Measurements from ENCODE around the gene TMEM88.
"Not testable (repeated sequence)": the region's sequence is repeated elsewhere in the genome, so short reads cannot be mapped to it uniquely, and the experiment has no call there.

Gene TMEM88

DNA sequence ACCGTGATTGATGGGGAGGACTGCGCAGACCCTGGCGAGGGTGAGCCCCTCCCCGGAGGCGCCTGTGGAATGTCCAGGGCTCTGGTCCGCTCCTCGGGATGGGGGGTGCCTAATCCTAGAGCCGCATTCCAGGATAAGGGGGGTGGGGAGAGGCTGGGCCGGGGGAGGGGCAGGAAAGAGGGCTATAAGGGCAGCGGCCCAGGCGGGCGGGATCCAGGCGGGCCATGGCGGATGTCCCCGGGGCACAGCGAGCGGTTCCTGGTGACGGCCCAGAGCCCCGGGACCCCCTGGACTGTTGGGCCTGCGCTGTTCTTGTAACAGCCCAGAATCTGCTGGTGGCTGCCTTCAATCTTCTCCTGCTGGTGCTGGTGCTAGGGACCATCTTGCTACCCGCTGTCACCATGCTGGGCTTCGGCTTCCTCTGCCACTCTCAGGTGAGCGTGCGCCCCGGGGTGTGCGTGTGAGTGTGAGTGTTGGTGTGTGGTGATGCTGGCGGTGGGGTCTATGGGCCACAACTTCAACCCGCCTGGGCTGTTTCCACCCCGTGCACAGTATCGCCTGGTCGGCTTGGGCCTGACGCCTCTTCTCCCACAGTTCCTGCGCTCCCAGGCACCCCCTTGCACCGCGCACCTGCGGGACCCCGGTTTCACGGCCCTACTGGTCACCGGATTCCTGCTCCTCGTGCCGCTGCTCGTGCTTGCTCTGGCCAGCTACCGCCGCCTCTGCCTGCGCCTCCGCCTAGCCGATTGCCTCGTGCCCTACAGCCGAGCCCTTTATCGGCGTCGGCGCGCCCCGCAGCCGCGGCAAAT is at the start of gene TMEM88:
Gene TMEM88 (plus strand): TSS at position 216 of the 809 bp plus-strand sequence. CDS start 9 bp downstream, at position 225.
- peak in 1 of 2 donors; percentile 39 for DNase-seq

DNA sequence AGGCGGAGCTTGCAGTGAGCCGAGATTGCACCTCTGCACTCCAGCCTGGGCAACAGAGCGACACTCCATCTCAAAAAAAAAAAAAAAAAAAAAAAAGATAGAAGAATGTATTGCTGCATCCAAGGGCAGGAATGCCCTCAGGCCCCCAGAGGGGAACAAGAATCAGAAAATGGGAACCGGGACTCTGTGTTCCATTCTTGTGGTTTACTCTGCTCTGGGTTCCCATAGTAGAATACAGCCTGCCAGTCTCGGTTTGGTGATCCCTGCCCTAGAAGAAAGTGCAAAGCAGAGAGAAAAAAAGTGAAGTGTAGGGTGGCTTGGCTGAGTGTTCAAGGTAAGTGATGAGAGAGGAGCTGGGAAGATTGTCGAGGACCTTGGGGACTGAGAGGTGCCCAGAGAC is 48.3 kb upstream of the TMEM88 start:
- no peak for DNase-seq

- no peak for DNase-seq
These were observed 47.7 kb upstream of the TMEM88 start for GRCh38 chr17:7807206-7807605.

DNA sequence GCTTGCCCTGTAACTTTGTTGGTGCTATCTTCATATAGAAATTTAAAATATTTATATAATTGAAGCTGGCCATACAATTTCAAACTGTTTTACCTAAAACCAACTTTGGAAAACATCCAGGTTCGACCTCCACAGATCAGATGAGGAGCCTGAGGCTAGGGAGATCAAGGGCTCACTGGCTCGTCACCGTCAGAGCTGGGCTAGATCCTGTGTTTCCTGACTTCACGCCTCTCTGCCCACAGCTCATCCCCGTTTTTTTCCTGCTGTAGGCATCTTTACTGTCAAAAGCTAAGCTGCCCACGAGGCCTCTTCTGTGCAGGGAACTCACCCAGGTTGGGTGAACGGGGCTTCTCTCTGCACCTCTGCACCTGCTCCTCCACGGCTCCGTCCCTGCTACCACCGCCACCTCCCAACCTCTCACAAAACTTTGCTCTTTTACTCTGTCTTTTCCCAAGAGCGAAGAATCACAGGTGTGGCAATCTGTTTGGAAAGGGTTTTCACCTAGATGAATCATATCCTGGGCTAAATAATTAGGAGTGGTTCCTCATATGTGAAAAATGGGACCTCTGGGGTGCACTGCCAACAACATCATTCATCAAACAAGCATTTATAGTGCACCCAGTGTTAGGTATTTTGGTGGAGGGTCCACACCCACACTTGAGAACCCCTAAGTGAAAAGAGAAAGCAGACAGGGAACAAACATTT is 45.6 kb upstream of the TMEM88 start:
- no peak for DNase-seq

GRCh38 chr17:7809791-7810343 is 45.0 kb upstream of the TMEM88 start:
- not testable (repeated sequence) for DNase-seq

- DNase-seq = no peak
These were observed 43.6 kb upstream of the TMEM88 start for GRCh38 chr17:7811251-7811650.

- no peak for DNase-seq
These were observed 39.9 kb upstream of the TMEM88 start for GRCh38 chr17:7814969-7815368.

GRCh38 chr17:7816926-7817642 is 37.8 kb upstream of the TMEM88 start:
- no peak for DNase-seq

DNA sequence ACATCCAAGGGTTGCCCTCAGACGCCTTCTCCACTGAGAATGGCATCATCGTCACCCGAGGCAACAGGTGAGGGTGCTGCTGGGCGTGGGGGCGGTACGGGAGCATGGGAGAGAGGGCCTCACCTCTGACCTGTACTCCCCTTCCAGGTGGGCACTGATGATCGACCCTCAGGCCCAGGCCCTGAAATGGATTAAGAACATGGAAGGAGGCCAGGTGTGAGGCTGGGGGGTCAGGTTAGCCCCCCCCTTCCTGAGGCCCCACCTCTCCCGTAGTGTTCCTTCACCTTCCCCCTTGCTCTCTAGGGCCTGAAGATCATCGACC is 37.3 kb upstream of the TMEM88 start:
- DNase-seq = no peak

DNA sequence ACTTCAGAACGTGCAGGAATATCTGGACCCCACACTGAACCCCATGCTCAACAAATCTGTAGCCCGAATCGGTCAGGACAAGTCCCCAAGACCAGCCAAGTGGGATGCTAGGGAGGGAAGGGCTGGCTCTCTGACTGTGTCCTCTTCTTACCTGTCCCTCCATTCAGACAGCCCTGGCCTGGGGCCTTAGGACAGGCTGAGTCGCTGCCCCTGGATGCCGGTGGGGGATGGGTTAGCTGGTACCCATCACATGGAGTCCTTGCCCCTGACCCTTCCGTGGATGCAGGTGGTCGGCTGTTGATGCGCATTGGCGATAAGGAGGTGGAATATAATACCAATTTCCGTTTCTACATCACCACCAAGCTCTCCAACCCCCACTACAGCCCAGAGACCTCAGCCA is 36.8 kb upstream of the TMEM88 start:
- DNase-seq = no peak

DNA sequence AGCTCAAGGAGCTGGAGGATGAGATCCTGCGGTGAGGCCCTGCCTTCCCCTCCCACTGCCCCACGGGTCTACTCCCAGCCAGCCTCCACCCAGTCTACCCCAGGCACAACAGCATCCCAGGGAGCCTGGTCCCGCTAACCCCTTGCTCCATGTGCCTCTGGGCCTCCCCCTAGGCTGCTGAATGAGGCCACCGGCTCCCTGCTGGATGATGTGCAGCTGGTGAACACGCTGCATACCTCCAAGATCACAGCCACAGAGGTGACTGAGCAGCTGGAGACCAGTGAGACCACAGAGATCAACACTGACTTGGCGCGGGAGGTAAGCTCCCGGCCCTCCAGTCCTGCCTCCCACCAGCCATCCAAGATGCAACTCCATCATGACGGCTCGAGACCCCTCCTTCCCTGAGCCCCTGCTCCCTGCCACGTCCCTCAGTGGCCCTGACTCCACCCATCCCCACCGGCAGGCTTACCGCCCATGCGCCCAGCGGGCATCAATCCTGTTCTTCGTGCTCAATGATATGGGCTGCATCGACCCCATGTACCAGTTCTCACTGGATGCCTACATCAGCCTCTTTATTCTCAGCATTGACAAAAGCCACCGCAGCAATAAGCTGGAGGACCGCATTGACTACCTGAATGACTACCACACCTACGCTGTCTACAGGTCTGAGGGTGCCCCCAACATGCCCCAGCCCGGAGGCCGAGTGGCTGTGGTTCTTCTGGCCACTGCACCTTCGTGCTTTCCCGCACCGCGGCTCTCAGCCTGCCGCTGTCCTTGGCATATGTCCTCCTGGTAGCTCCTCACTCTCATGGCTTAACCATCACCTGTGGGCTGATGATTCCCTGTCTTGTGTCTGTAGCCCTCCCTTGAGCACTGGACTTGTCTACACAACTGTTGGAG is 35.9 kb upstream of the TMEM88 start:
- DNase-seq = no peak

DNA sequence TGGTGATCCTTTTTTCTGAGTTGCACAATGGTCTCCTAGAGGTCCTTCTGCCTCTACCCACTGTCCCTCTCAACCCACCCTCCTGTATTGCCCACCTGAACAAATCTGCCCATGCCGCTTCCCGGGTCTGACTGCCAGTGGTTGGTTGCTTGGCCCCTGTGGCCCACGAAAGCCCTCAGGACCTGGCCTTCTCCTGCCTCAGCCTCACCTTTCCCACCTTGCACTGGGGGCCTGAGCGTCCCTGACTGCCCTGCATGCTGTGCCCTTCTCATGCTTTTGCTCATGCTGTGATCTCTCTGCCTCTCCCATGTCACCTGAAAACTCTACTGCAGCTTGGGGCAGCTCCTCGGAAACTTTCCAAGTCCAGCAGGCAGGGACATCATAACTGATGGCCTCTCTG is 34.6 kb upstream of the TMEM88 start:
- no peak for DNase-seq

GRCh38 chr17:7822126-7822525 is 32.7 kb upstream of the TMEM88 start:
- no peak for DNase-seq

- no peak for DNase-seq
These were observed 31.3 kb upstream of the TMEM88 start for GRCh38 chr17:7823581-7824001.

DNA sequence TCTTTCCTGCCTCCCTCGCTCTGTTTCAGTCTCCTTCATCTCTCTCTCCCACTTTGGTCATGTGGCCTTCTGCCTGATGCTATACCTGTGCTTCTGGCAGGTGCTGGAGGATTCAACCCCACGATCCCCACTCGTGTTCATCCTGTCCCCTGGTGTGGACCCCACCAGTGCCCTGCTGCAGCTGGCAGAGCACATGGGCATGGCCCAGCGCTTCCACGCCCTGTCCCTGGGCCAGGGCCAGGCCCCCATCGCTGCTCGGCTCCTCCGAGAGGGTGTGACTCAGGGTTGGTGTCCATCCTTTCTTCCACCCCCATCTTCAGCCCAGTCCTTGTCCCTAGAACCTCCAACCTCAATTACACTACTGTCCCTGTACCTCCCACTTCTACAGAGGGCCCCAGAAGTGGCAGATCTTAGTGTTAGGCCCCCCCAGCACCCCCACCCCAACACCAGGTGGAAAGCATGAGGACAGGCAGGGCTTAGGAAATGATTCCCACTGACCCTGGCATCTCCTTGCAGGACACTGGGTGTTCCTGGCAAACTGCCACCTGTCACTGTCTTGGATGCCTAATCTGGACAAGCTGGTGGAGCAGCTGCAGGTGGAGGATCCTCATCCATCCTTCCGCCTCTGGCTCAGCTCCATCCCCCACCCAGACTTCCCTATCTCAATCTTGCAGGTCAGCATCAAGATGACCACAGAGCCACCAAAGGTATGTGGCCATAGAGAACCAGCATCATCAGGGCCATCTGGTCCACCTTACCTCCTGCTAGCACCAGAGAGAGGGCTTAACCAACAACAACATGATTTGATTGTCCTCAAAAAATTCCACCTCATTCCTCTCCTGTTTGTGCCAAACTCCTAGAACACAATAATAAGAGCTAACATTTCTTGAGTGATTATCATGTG is 30.6 kb upstream of the TMEM88 start:
- DNase-seq = no peak

DNA sequence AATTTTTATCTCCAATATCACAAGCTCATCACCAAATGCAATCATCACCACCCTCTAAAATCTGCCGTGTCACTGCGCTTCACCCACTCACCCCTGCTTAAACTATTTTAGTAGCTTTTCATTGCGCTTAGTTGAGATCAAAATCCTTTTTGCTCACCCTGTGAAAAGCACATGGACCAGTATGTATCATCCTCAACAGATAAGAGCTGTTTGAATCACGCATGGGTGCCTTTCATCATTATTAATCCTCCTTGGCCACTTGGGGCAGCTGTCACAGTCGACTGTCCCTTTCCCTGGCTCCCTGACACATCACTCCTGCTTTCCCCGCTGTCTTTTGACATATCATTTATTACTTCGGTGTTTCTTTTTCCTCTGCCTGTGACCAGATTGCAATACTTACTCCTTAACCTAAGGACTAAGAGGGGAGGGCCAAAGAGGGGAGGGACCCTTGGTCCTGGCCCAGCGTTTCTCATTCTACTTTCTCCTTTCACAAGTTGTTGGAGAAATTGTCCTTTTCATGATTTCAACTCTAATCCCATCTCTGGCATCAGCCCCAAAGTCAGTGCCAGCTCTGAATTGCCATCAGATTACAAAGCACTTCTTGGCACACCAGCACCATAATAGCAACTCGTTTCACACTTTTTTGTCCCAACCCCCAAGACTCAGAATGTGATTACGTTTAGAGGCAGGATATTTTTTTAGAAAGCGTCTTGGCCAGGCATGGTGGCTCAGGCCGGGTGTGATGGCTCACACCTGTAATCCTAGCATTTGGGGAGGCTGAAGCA is 29.5 kb upstream of the TMEM88 start:
- DNase-seq = no peak

- DNase-seq = no peak
These were observed 24.2 kb upstream of the TMEM88 start for GRCh38 chr17:7830616-7831015.

DNA sequence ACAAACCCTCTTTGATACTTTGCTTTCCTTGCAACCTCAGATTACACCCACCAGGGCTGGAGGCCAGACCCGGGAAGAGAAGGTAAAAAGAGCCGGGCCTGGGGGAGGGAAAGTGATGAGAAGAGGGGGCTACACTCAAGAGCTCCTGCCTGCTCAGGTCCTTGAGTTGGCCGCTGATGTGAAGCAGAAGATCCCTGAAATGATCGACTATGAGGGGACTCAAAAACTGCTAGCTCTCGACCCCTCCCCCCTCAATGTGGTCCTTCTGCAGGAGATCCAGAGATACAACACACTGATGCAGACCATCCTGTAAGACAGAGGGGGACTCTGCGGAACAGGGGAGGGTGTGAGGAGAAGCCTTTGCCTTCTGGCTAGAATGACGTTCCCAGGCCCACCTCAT is 23.6 kb upstream of the TMEM88 start:
- DNase-seq = no peak

- no peak for DNase-seq
These were observed 22.4 kb upstream of the TMEM88 start for GRCh38 chr17:7832431-7832830.

DNA sequence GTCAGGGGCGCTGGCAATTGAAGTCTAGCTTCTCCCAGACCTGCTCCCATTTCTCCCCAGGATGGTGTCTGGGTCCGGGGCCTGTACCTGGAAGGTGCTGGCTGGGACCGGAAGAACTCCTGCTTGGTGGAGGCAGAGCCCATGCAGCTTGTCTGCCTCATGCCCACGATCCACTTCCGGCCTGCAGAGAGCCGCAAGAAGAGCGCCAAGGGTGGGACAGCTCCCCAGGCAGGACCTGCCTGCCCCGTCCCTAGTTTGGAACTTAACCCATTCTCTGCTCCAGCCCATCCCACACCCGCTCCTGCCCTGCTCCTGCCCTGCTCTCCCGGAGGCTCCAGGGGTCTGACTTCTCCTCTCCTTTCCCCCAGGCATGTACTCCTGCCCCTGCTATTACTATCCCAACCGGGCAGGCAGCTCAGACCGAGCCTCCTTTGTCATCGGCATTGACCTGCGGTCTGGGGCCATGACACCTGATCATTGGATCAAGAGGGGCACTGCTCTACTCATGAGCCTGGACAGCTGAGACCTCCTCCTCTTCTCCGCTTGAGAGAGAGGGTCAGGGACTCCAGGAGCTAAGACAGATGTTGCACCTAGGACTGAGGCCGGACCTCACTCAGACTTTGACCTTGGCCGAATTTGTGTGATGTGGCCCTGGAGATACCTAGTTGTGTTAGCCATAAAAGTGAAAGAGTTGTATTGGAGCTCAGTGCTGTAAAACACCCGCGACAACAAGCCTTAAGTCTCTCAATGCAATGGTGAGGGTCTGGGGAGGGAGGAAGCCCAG is 21.7 kb upstream of the TMEM88 start:
- no peak for DNase-seq
